HEK293 (cell line): Measurements from ENCODE around the gene GAS7.

Experiments used
- CTCF ChIP-seq: fragments of 450-650 bp; formaldehyde crosslinking; IDR thresholded peaks from 2 replicates; pipeline ENCODE4 v1.5.1; 2016; ENCODE audit warnings: missing biosample characterization, missing genetic modification characterization
- IKZF3 ChIP-seq: fragments of 450-650 bp; IDR thresholded peaks from 2 replicates; pipeline ENCODE4 v1.5.0; 2018; ENCODE audit warnings: missing biosample characterization, mild to moderate bottlenecking, missing genetic modification characterization, moderate library complexity
- SALL2 ChIP-seq: fragments of 450-650 bp; formaldehyde crosslinking; IDR thresholded peaks from 2 replicates; pipeline ENCODE4 v1.5.0; 2017; ENCODE audit warnings: missing biosample characterization, mild to moderate bottlenecking, missing genetic modification characterization, borderline replicate concordance
- WT1 ChIP-seq: fragments of 450-650 bp; formaldehyde crosslinking; IDR thresholded peaks from 2 replicates; pipeline ENCODE4 v1.5.1; 2016; ENCODE audit warnings: missing biosample characterization, missing genetic modification characterization
- ZNF202 ChIP-seq: fragments of 450-650 bp; formaldehyde crosslinking; IDR thresholded peaks from 2 replicates; pipeline ENCODE4 v1.5.1; 2016; ENCODE audit warnings: missing biosample characterization, missing genetic modification characterization, borderline replicate concordance
- ZNF501 ChIP-seq: fragments of 450-650 bp; formaldehyde crosslinking; IDR thresholded peaks from 2 replicates; pipeline ENCODE4 v1.5.1; 2016; ENCODE audit warnings: missing biosample characterization, missing genetic modification characterization
- ZNF513 ChIP-seq: fragments of 450-650 bp; IDR thresholded peaks from 2 replicates; pipeline ENCODE4 v1.5.1; 2018; ENCODE audit warnings: missing biosample characterization, missing genetic modification characterization
- ZNF518A ChIP-seq: fragments of 450-650 bp; formaldehyde crosslinking; conservative IDR thresholded peaks from 2 replicates; pipeline ENCODE4 v1.5.1; 2016; ENCODE audit warnings: low read depth, missing biosample characterization, missing genetic modification characterization

GRCh38 chr17:10238661-10239060, 40.3 kb upstream of the GAS7 start:
- TF ChIP-seq IKZF3 (tag by site-specific recombination) (no peak), ZNF513 (tag by site-specific recombination) (no peak), WT1 (tag by site-specific recombination) (no peak), ZNF518A (no peak), ZNF501 (no peak), ZNF202 (tag by site-specific recombination) (no peak), CTCF (tag by site-specific recombination) (no peak), SALL2 (tag by site-specific recombination) (no peak)
